Astrocyte (in vitro differentiated cells and primary cell): ENCODE results near the gene UPF2. TPM values are rescaled to one million over a fixed set of nuclear protein-coding genes. Genes with fewer than 3 reads are reported as not detected.

ENCODE experiments used
- DNase-seq: peaks from one replicate; pipeline ENCODE4 v3.0.0-alpha.2; 2010; ENCODE audit warnings: low read depth
- FAIRE-seq: peaks from 2 replicates; lab custom pipeline; 2011; peaks lifted over from hg19 to GRCh38; lab: Jason Lieb, UNC
- H2AFZ ChIP-seq: 2 replicates; pipeline ENCODE4 v1.6.0; 2012; ENCODE audit warnings: low read depth, low read length, inconsistent platforms
- H3K27ac ChIP-seq: 2 replicates; pipeline ENCODE4 v1.5.1; 2011; ENCODE audit warnings: low read depth, low read length, inconsistent platforms
- H3K27me3 ChIP-seq: 2 replicates; pipeline ENCODE4 v1.6.0; 2011; ENCODE audit warnings: low read length, inconsistent platforms; ENCODE audit not compliant: insufficient read depth
- H3K36me3 ChIP-seq: 2 replicates; pipeline ENCODE4 v1.5.1; 2011; ENCODE audit warnings: low read length, inconsistent platforms; ENCODE audit not compliant: insufficient read depth
- H3K4me1 ChIP-seq: 2 replicates; pipeline ENCODE4 v1.5.1; 2011; ENCODE audit warnings: low read length, inconsistent platforms; ENCODE audit not compliant: insufficient read depth
- H3K4me2 ChIP-seq: 2 replicates; pipeline ENCODE4 v1.6.0; 2012; ENCODE audit warnings: low read length, inconsistent platforms
- H3K4me3 ChIP-seq: 2 replicates; pipeline ENCODE4 v1.5.1; 2011; ENCODE audit warnings: low read depth, mild to moderate bottlenecking, low read length, inconsistent platforms; ENCODE audit not compliant: insufficient read depth
- H3K79me2 ChIP-seq: 2 replicates; pipeline ENCODE4 v1.6.0; 2012; ENCODE audit warnings: mild to moderate bottlenecking, low read length, inconsistent platforms; ENCODE audit not compliant: insufficient read depth
- H3K9ac ChIP-seq: 2 replicates; pipeline ENCODE4 v1.6.0; 2012; ENCODE audit warnings: mild to moderate bottlenecking, low read length, inconsistent platforms
- H3K9me3 ChIP-seq: 2 replicates; pipeline ENCODE4 v1.5.1; 2012; ENCODE audit warnings: low read depth, mild to moderate bottlenecking, low read length, inconsistent platforms; ENCODE audit not compliant: insufficient read depth
- H4K20me1 ChIP-seq: 2 replicates; pipeline ENCODE4 v1.6.0; 2012; ENCODE audit warnings: low read length, inconsistent platforms; ENCODE audit not compliant: insufficient read depth
- H3K27ac Mint-ChIP-seq: one replicate; pipeline ENCODE4 v1.8.0; 2021; ENCODE audit warnings: mild to moderate bottlenecking, mixed read lengths; ENCODE audit not compliant: unreplicated experiment
- H3K27me3 Mint-ChIP-seq: one replicate; pipeline ENCODE4 v1.8.0; 2021; ENCODE audit warnings: low read depth, mixed read lengths; ENCODE audit not compliant: unreplicated experiment
- H3K36me3 Mint-ChIP-seq: one replicate; pipeline ENCODE4 v1.8.0; 2021; ENCODE audit warnings: low read depth, mixed read lengths; ENCODE audit not compliant: unreplicated experiment
- H3K4me1 Mint-ChIP-seq: one replicate; pipeline ENCODE4 v1.8.0; 2021; ENCODE audit warnings: low read depth, mixed read lengths; ENCODE audit not compliant: unreplicated experiment
- H3K4me3 Mint-ChIP-seq: one replicate; pipeline ENCODE4 v1.8.0; 2021; ENCODE audit warnings: mild to moderate bottlenecking, moderate library complexity, mixed read lengths; ENCODE audit not compliant: unreplicated experiment
- H3K9me3 Mint-ChIP-seq: one replicate; pipeline ENCODE4 v1.8.0; 2021; ENCODE audit warnings: mild to moderate bottlenecking, mixed read lengths; ENCODE audit not compliant: unreplicated experiment
- EZH2 ChIP-seq: IDR thresholded peaks from 2 replicates; pipeline ENCODE4 v1.6.1; 2012; ENCODE audit warnings: mild to moderate bottlenecking, low read length, inconsistent platforms; ENCODE audit not compliant: insufficient read depth
- total RNA-seq: library from RNA; stranded (reverse); gene quantifications from 2 replicates; pipeline ENCODE4 v1.2.1, GENCODE V29; 2021
- TF ChIP-seq, protein P1 (sequence below): IDR thresholded peaks from 2 replicates; pipeline ENCODE4 v1.5.1; 2011; ENCODE audit warnings: low read depth, mild to moderate bottlenecking, inconsistent platforms, low read length, moderate library complexity; ENCODE audit not compliant: insufficient read depth

UPF2 gene
- total RNA-seq, 1 donor from 2014 or later: 23.2 TPM

GRCh38 chr10:11887381-11888227 lies 155.0 kb downstream of the UPF2 start:
- no peak for TF ChIP-seq EZH2
- TF ChIP-seq, protein P1, sequence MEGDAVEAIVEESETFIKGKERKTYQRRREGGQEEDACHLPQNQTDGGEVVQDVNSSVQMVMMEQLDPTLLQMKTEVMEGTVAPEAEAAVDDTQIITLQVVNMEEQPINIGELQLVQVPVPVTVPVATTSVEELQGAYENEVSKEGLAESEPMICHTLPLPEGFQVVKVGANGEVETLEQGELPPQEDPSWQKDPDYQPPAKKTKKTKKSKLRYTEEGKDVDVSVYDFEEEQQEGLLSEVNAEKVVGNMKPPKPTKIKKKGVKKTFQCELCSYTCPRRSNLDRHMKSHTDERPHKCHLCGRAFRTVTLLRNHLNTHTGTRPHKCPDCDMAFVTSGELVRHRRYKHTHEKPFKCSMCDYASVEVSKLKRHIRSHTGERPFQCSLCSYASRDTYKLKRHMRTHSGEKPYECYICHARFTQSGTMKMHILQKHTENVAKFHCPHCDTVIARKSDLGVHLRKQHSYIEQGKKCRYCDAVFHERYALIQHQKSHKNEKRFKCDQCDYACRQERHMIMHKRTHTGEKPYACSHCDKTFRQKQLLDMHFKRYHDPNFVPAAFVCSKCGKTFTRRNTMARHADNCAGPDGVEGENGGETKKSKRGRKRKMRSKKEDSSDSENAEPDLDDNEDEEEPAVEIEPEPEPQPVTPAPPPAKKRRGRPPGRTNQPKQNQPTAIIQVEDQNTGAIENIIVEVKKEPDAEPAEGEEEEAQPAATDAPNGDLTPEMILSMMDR: no peak
- H3K4me3 Mint-ChIP-seq: no peak overlapping the region
- no peak overlapping the region for H3K27ac Mint-ChIP-seq
- Histone ChIP-seq H3K9ac (no peak overlapping the region), H3K27me3 (no peaks in the 10 kb centered on the region), H3K36me3 (no peaks in the 10 kb centered on the region), H3K4me3 (no peak overlapping the region), H4K20me1 (no peaks in the 10 kb centered on the region), H3K4me2 (no peak overlapping the region), H3K9me3 (no peaks in the 10 kb centered on the region), H2AFZ (no peak overlapping the region), H3K27ac (no peak overlapping the region), H3K4me1 (no peaks in the 10 kb centered on the region), H3K79me2 (no peaks in the 10 kb centered on the region)
- DNase-seq (no peak), FAIRE-seq (no peak)
- H3K4me1 Mint-ChIP-seq: no peaks in the 10 kb centered on the region
- no peaks in the 10 kb centered on the region for H3K27me3 Mint-ChIP-seq
- no peaks in the 10 kb centered on the region for H3K36me3 Mint-ChIP-seq
- no peaks in the 10 kb centered on the region for H3K9me3 Mint-ChIP-seq

DNA sequence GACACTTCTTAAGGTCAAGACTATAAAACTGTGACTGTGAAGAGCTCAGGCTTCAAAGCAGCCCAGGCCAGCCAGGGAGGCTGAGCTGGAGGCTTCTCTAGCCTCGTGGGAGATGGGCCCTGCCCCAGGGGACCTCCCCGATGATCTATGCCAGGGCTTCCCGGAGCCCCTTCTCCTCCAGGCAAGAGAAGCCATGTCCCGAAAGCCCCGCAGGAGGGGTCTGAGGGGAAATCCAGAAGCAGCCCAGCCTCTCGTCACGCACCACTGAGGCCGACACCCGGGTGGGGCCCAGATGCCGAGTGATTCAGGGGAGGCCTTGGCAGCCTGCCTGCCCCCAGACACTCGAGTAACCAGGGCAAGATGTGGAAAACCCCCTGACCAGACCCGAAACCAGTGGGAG lies 155.8 kb downstream of the UPF2 start:
- Mint-ChIP-seq H3K4me1 (peaks cover 3% of the 10 kb centered on the region), H3K27me3 (no peaks in the 10 kb centered on the region), H3K4me3 (no peak overlapping the region), H3K27ac (no peak overlapping the region), H3K9me3 (no peaks in the 10 kb centered on the region), H3K36me3 (no peaks in the 10 kb centered on the region)
- Histone ChIP-seq H3K36me3 (no peaks in the 10 kb centered on the region), H3K4me3 (no peak overlapping the region), H3K9me3 (no peaks in the 10 kb centered on the region), H3K27ac (no peak overlapping the region), H3K4me1 (peaks cover 7% of the 10 kb centered on the region), H3K27me3 (no peaks in the 10 kb centered on the region), H3K79me2 (no peaks in the 10 kb centered on the region), H2AFZ (no peak overlapping the region), H3K4me2 (no peak overlapping the region), H3K9ac (no peak overlapping the region), H4K20me1 (no peaks in the 10 kb centered on the region)
- no peak for TF ChIP-seq EZH2
- TF ChIP-seq, protein P1: no peak
- no peak for FAIRE-seq
- no peak for DNase-seq

- Histone ChIP-seq H4K20me1 (no peaks in the 10 kb centered on the region), H3K4me2 (no peak overlapping the region), H3K4me3 (no peak overlapping the region), H3K9me3 (no peaks in the 10 kb centered on the region), H3K9ac (no peak overlapping the region), H3K27ac (no peak overlapping the region), H3K36me3 (no peaks in the 10 kb centered on the region), H3K27me3 (no peaks in the 10 kb centered on the region), H3K79me2 (no peaks in the 10 kb centered on the region), H3K4me1 (peaks cover 8% of the 10 kb centered on the region), H2AFZ (no peak overlapping the region)
- Mint-ChIP-seq H3K36me3 (no peaks in the 10 kb centered on the region), H3K4me1 (peaks cover 9% of the 10 kb centered on the region), H3K9me3 (no peaks in the 10 kb centered on the region), H3K27ac (no peak overlapping the region), H3K4me3 (no peak overlapping the region), H3K27me3 (no peaks in the 10 kb centered on the region)
- TF ChIP-seq EZH2: no peak
- TF ChIP-seq, protein P1: no peak
- no peak for FAIRE-seq
- DNase-seq: no peak
These were observed 156.5 kb downstream of the UPF2 start for GRCh38 chr10:11886138-11886474.
